B cell (primary cell): Measurements from ENCODE around the gene S100PBP. TPM values are rescaled to one million over a fixed set of nuclear protein-coding genes. Genes with fewer than 3 reads are reported as not detected.

Source experiments
- ATAC-seq: fragments of 200-7000 bp; cut with Tn5 transposase; one replicate; pipeline ENCODE4 v1.10.0; 2021; ENCODE audit warnings: low read depth, mild to moderate bottlenecking, moderate number of reproducible peaks, moderate library complexity
- CTCF ChIA-PET: fragments of 350-600 bp; sonication (Branson Sonifier 250); formaldehyde crosslinking; loops from one replicate; lab custom pipeline; 2021; ENCODE audit warnings: antibody characterized with exemption, inconsistent platforms; lab: Charles Lee
- POLR2A ChIA-PET: fragments of 350-600 bp; sonication (Branson Sonifier 250); formaldehyde crosslinking; loops from one replicate; lab custom pipeline; 2021; ENCODE audit warnings: antibody characterized with exemption; lab: Charles Lee
- DNase-seq: peaks from one replicate; pipeline ENCODE4 v3.0.0; 2013
- H2AFZ ChIP-seq: 2 replicates; pipeline ENCODE4 v1.6.1; 2012; ENCODE audit warnings: mild to moderate bottlenecking, low read depth, low read length; ENCODE audit not compliant: insufficient read depth, poor library complexity, severe bottlenecking
- H3K27ac ChIP-seq, 2 donors: 1 replicate in 1 of 2; 2 replicates in 1 of 2; pipeline ENCODE4 v1.5.1; 2012 to 2013; ENCODE audit warnings: low read length in 2 of 2, mild to moderate bottlenecking in 2 of 2, moderate library complexity in 1 of 2
- H3K27me3 ChIP-seq, 4 experiments: fragments of 200-600 bp in 1 of 4; sonication (generic) in 1 of 4; replicated peaks in 1 of 4; 1 replicate in 2 of 4; 2 replicates in 2 of 4; pipeline versions ENCODE4 v1.6.1 to v1.7.0; 2013 to 2016; ENCODE audit warnings: low read length in 3 of 4, mild to moderate bottlenecking in 2 of 4, mixed read lengths in 1 of 4, moderate library complexity in 1 of 4; ENCODE audit not compliant: insufficient read depth in 4 of 4, control insufficient read depth in 3 of 4; ENCODE audit errors: control extremely low read depth in 1 of 4
- H3K36me3 ChIP-seq, 2 experiments: replicated peaks in 1 of 2; 1 replicate in 1 of 2; 2 replicates in 1 of 2; pipeline versions ENCODE4 v1.6.1 to v1.7.1; 2013; ENCODE audit warnings: low read length in 1 of 2; ENCODE audit not compliant: insufficient read depth in 2 of 2, control insufficient read depth in 1 of 2; ENCODE audit errors: control extremely low read depth in 1 of 2, extremely low read depth in 1 of 2
- H3K4me1 ChIP-seq, 2 donors: fragments of 200-600 bp in 1 of 2; sonication (generic) in 1 of 2; 1 replicate in 1 of 2; 2 replicates in 1 of 2; pipeline versions ENCODE4 v1.5.1 to v1.6.1; 2013 to 2017; ENCODE audit warnings: low read length in 2 of 2; ENCODE audit not compliant: control insufficient read depth in 2 of 2, insufficient read depth in 2 of 2
- H3K4me2 ChIP-seq: replicated peaks from 2 replicates; pipeline ENCODE3; 2012; ENCODE audit warnings: mild to moderate bottlenecking, low read depth, low read length; ENCODE audit not compliant: poor library complexity, severe bottlenecking
- H3K4me3 ChIP-seq, 5 experiments: fragments of 200-600 bp in 1 of 5; sonication (generic) in 1 of 5; 1 replicate in 3 of 5; 2 replicates in 2 of 5; pipeline versions ENCODE4 v1.5.1 to v1.7.0; 2011 to 2016; ENCODE audit warnings: low read length in 4 of 5, mild to moderate bottlenecking in 4 of 5, low read depth in 2 of 5, control low read depth in 1 of 5, moderate library complexity in 1 of 5; ENCODE audit not compliant: insufficient read depth in 1 of 5; ENCODE audit errors: control extremely low read depth in 1 of 5, extremely low read depth in 1 of 5
- H3K79me2 ChIP-seq: fragments of 200-600 bp; sonication (generic); one replicate; pipeline ENCODE4 v1.6.0; 2016; ENCODE audit warnings: low read length; ENCODE audit not compliant: control insufficient read depth, insufficient read depth
- H3K9ac ChIP-seq: fragments of 200-600 bp; sonication (generic); 2 replicates; pipeline ENCODE4 v1.6.1; 2017; ENCODE audit warnings: mild to moderate bottlenecking, low read length, moderate library complexity
- H3K9me3 ChIP-seq, 3 donors: one replicate each; pipeline versions ENCODE4 v1.6.1 to v1.7.1; 2013; ENCODE audit warnings: low read length in 2 of 3; ENCODE audit not compliant: control insufficient read depth in 2 of 3, insufficient read depth in 1 of 3; ENCODE audit errors: control extremely low read depth in 1 of 3
- H4K20me1 ChIP-seq: 2 replicates; pipeline ENCODE4 v1.6.0; 2012; ENCODE audit warnings: mild to moderate bottlenecking, low read length; ENCODE audit not compliant: insufficient read depth, control insufficient read depth, poor library complexity, severe bottlenecking
- H3K27ac Mint-ChIP-seq: one replicate; pipeline ENCODE4 v1.8.0; 2021; ENCODE audit warnings: mixed read lengths
- H3K27me3 Mint-ChIP-seq: one replicate; pipeline ENCODE4 v1.8.0; 2021; ENCODE audit warnings: mixed read lengths
- H3K4me1 Mint-ChIP-seq: one replicate; pipeline ENCODE4 v1.8.0; 2021; ENCODE audit warnings: mixed read lengths
- H3K4me3 Mint-ChIP-seq: one replicate; pipeline ENCODE4 v1.8.0; 2021; ENCODE audit warnings: mixed read lengths
- H3K9me3 Mint-ChIP-seq: one replicate; pipeline ENCODE4 v1.8.0; 2022; ENCODE audit warnings: mixed read lengths; ENCODE audit not compliant: insufficient read depth
- CTCF ChIP-seq: fragments of 200-600 bp; IDR thresholded peaks from one replicate; pipeline ENCODE4 v1.8.0; 2022; ENCODE audit warnings: antibody characterized with exemption, mild to moderate bottlenecking
- EZH2 ChIP-seq: IDR thresholded peaks from 2 replicates; pipeline ENCODE4 v1.6.1; 2012; ENCODE audit warnings: borderline replicate concordance, low read depth, mild to moderate bottlenecking, moderate library complexity, low read length; ENCODE audit not compliant: insufficient read depth, poor library complexity, severe bottlenecking
- WGBS: methylation state at CpG from one replicate; pipeline ENCODE4 v1.1.5; 2013; ENCODE audit warnings: missing lambda C conversion rate; ENCODE audit not compliant: insufficient coverage; 5-methylcytosine and 5-hydroxymethylcytosine counted together
- intact Hi-C: fragments of 100-400 bp; cut with micrococcal nuclease; formaldehyde crosslinking; loops from one replicate; pipeline ENCODE4 v1.10.0; 2022
- polyA plus RNA-seq: library from polyadenylated mRNA; depleted of rRNA; stranded (reverse); fragments of >200 nt; gene quantifications from 2 replicates; pipeline ENCODE4 v1.2.3, GENCODE V29; 2012
- total RNA-seq, 2 donors: library from RNA; stranded (reverse); fragments of 120-200 nt in 1 of 2; gene quantifications; 1 replicate in 1 of 2; 2 replicates in 1 of 2; pipeline versions ENCODE4 v1.2.3 to v1.2.4, GENCODE V29; 2013 to 2022

S100PBP gene
- total and polyA plus RNA-seq, 2 donors (not counting 1 experiment from before 2014, with no cell fraction given) = 32.5 to 94.1 TPM

- Histone ChIP-seq H3K36me3 (no peaks in the 10 kb centered on the region), H3K27ac (no peak overlapping the region), H3K4me2 (no peak overlapping the region), H2AFZ (no peak overlapping the region), H3K4me1 (peaks cover 17 to 27% of the 10 kb centered on the region in 2 donors), H3K27me3 (peaks cover 0 to 67% (median 29%) of the 10 kb centered on the region in 4 experiments), H3K79me2 (no peaks in the 10 kb centered on the region), H4K20me1 (no peaks in the 10 kb centered on the region), H3K4me3 (no peak overlapping the region), H3K9me3 (peaks cover 0 to 15% (median 0%) of the 10 kb centered on the region in 3 donors), H3K9ac (no peak overlapping the region)
- intact Hi-C loops = no loop called here
- 95% methylated on average over 23 of the region's 26 CpGs for WGBS
- Mint-ChIP-seq H3K27me3 (peaks cover 54% of the 10 kb centered on the region), H3K4me1 (peaks cover 17% of the 10 kb centered on the region), H3K27ac (no peak overlapping the region), H3K9me3 (no peaks in the 10 kb centered on the region), H3K4me3 (peak overlapping the region; percentile 1)
- POLR2A ChIA-PET = no interaction called here
- ATAC-seq (no peak), DNase-seq (no peak)
- TF ChIP-seq EZH2 = no peak
- TF ChIP-seq CTCF = no peak
- CTCF ChIA-PET = interaction anchor here (0.6 to 4.2 kb wide), 2 partner anchors 20 to 71 kb away, joined by 3 to 14 read pairs; no protein-coding TSS in a partner anchor
Observed at GRCh38 chr1:32895325-32896215, 78.1 kb downstream of the S100PBP start.

- Mint-ChIP-seq H3K4me3 (no peak overlapping the region), H3K4me1 (peaks cover 20% of the 10 kb centered on the region), H3K9me3 (no peaks in the 10 kb centered on the region), H3K27me3 (peaks cover 49% of the 10 kb centered on the region), H3K27ac (no peak overlapping the region)
- H2AFZ ChIP-seq = no peak overlapping the region
- TF ChIP-seq CTCF (no peak), EZH2 (no peak)
- no peaks in the 10 kb centered on the region for H3K79me2 ChIP-seq
- POLR2A ChIA-PET = no interaction called here
- DNase-seq = no peak
- WGBS = 87% methylated on average over 5 of the region's 5 CpGs
- no peaks in the 10 kb centered on the region for H3K36me3 ChIP-seq
- H3K4me3 ChIP-seq = no peak overlapping the region
- no peak for ATAC-seq
- H4K20me1 ChIP-seq = no peaks in the 10 kb centered on the region
- H3K9ac ChIP-seq = no peak overlapping the region
- peaks cover 0 to 20% (median 0%) of the 10 kb centered on the region in 3 donors for H3K9me3 ChIP-seq
- peaks cover 0 to 64% (median 30%) of the 10 kb centered on the region in 4 experiments for H3K27me3 ChIP-seq
- CTCF ChIA-PET = interaction anchor here (1.3 kb wide), 1 partner anchor 192 kb away, joined by 4 read pairs; no protein-coding TSS in a partner anchor
- intact Hi-C loops = no loop called here
- H3K4me2 ChIP-seq = no peak overlapping the region
- no peak overlapping the region for H3K27ac ChIP-seq
- peaks cover 22 to 31% of the 10 kb centered on the region in 2 donors for H3K4me1 ChIP-seq
Observed at GRCh38 chr1:32896451-32896850, 79.0 kb downstream of the S100PBP start.
